SHP77 (cell line): Measurements from ENCODE around the gene IFIT3.
"Not testable (repeated sequence)": the region's sequence is repeated elsewhere in the genome, so short reads cannot be mapped to it uniquely, and the experiment has no call there.

Source experiments
- DNase-seq, 2 experiments: peaks; one replicate each; lab custom pipeline; 2025; lab: John Stamatoyannopoulos, UW

Gene IFIT3

GRCh38 chr10:89327803-89328441 lies at the start of gene IFIT3:
Gene IFIT3, plus strand, starts transcription at chr10:89327997. Its CDS starts 77 bp downstream, at chr10:89328074.
- DNase-seq, result peak in 1 of 2 experiments; percentile 1

- no peak for DNase-seq
These were observed 49.7 kb upstream of the IFIT3 start for GRCh38 chr10:89278034-89278535.

DNA sequence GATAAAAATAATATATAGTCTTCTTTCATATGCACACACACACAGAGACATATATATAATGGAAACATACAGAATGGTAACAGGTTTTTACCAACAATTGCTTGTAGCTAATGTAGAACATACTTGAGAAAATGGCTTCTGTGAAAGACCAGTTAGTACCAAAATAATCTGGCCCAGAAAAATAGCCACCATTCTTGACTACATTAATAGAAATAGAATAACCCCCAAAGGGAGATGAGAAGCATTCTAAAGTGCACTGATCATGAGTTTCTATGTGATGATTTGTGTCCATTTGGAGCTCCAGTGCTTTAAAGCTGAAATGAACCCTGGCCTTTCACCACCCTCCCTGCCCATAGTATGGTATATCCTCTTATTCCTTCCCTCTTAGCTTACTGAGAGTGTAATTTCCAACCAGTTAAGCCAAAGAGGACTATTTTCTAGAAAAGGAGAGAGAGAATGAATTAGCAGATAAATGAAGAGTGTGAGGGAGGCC lies 48.9 kb upstream of the IFIT3 start:
- DNase-seq, result no peak

GRCh38 chr10:89279421-89279869 lies 48.4 kb upstream of the IFIT3 start:
- DNase-seq, result no peak

DNA sequence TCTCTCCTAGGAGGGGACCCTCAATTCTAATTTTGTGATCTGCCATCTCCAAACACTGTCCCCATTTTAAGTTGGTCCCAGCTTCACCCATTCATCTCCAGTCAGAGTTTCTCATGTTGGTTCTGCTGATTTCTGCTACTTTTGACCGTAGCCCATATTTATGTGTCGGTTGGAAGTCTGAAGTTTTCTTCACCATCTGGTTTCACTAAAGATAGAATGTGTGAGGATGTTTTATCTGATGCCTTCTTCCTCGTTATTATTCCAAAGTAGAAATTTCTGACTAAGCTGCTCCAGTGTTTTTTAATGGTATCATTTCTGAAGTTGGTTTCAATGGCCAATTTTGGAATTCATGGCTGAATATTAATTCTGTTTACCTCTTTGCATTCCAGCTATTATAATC lies 47.3 kb upstream of the IFIT3 start:
- DNase-seq, result no peak

GRCh38 chr10:89281606-89282395 lies 46.0 kb upstream of the IFIT3 start:
- DNase-seq, result no peak

DNA sequence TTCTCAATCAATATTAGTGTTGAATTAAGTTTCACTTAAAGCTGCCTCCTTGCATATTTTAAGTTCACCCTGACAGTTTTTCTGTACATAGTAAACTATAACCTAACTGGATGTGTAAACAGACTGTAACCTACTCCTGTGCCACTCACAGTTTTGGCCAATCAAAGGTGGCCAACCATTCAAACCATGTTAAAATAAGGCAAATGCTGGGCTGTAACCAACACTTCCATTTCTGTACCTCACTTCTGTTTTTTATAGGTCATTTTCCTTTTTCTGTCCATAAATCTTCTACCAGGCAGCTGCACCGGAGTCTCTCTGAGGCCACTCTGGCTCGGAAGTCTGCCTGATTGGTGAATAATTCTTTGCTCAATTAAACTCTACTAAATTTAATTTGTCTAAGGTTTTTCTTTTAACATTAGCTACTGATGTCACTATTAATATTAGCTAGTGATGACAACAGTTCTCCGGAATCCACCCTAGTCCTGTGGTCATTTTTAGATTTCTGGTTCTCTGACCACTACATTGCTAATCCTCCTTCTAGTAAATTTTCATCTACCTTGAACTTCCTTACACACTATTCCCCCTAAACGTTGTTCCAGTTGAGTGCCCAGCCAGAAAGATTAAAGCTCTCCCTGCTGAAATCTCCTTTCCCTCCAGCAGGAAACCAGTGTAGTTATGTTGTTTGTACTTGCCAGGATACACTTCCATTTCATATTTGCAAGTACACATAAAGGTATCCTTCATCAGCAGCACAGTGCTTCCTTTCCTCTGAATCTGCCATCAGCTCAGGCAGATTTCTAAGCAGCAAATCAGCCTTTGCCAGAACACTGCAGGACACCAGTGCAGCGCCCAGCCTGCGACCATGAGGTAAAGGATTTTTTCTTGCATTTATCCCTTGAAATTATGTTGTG lies 44.5 kb upstream of the IFIT3 start:
- no peak for DNase-seq

DNA sequence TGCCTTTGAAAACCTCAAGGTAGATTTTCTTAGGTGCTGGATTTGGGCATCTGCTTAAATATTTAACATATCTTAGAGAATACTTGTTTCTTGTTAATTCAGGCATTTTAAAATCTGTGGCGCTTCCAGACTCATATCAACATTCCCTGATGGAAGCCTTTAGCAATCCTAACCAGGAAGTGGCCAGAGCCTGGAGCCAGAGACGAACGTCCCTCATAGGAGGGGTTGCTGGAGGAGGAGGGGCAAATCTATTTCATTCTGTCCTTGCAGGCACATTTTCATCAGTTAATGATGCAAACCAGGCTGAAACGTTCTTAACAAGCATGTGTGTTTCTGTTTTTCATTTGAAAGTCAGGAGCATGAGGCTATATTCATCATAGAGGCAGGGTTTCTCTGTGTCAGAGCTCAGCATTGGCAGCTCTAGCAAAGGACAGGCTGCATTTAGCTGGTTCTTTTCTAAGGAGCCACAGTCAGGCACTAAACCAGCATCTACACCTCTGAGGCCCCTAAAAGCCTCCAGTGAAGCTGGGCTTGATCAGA lies 43.8 kb upstream of the IFIT3 start:
- peak; percentile 14 to 63 for DNase-seq

DNA sequence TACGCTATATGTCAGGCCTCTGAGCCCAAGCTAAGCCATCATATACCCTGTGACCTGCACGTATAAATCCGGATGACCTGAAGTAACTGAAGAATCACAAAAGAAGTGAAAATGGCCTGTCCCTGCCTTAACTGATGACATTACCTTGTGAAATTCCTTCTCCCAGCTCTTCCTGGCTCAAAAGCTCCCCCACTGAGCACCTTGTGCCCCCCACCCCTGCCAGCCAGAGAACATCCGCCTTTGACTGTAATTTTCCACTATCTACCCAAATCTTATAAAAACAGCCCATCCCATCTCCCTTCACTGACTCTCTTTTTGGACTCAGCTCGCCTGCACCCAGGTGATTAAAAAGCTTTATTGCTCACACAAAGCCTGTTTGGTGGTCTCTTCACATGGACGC lies 43.1 kb upstream of the IFIT3 start:
- DNase-seq, result not testable (repeated sequence)

- DNase-seq, result not testable (repeated sequence)
These were observed 42.5 kb upstream of the IFIT3 start for GRCh38 chr10:89285303-89285702.

DNA sequence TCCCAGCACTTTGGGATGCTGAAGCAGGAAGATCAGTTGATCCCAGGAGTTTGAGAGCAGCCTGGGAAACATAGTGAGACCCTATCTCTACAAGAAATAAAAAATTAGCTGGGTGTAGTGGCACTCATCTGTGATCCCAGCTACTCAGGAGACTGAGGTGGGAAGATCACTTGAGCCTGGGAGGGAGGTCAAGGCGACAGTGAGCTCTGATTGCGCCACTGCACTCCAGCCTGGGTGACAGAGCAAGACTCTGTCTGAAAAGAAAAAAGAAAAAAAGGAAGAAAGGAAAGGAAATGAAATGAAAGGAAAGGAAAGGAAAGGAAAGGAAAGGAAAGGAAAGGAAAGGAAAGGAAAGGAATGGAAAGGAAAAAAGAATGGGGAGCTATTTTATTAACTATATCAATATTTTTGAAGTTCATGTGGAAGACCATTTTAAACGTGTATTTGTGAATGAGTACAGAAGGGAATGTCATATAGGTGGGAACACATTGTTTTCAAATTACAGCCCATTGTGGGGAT lies 33.0 kb upstream of the IFIT3 start:
- DNase-seq, result no peak

- DNase-seq, result no peak
These were observed 32.2 kb upstream of the IFIT3 start for GRCh38 chr10:89295597-89295996.

- DNase-seq, result no peak
These were observed 31.6 kb upstream of the IFIT3 start for GRCh38 chr10:89296220-89296648.

DNA sequence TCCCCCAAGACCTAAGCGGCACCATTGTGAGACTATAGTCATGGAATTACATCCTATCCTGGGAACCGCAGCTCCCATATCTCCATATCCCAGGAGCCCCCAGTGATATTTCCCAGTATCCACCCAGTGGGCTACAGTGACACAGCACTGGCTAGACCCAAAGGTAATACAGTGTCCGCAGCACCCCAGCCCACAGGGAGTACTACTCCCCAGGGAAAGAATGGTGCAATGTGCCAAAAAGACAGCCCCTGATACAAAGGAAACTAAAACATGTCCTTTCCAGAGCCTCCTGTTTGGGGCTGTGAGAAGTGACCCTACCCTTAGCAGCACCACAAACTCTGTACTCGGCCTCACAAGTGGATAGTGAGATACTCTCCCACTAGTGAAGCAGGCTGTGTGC lies 30.4 kb upstream of the IFIT3 start:
- DNase-seq, result no peak

- DNase-seq, result no peak
These were observed 30.0 kb upstream of the IFIT3 start for GRCh38 chr10:89297791-89298190.

- DNase-seq, result no peak
These were observed 28.8 kb upstream of the IFIT3 start for GRCh38 chr10:89299031-89299430.

GRCh38 chr10:89301232-89301631 lies 26.6 kb upstream of the IFIT3 start:
- no peak for DNase-seq

- peak in 1 of 2 experiments; percentile 5 for DNase-seq
These were observed 25.9 kb upstream of the IFIT3 start, which contains the start of gene IFIT2 for GRCh38 chr10:89301721-89302445. Gene IFIT2, plus strand, starts transcription at chr10:89302046. Its CDS starts 78 bp downstream, at chr10:89302124.

GRCh38 chr10:89302625-89303024 lies 25.2 kb upstream of the IFIT3 start:
- no peak for DNase-seq

GRCh38 chr10:89303161-89303560 lies 24.6 kb upstream of the IFIT3 start:
- DNase-seq, result no peak

- no peak for DNase-seq
These were observed 23.8 kb upstream of the IFIT3 start for GRCh38 chr10:89304026-89304425.
